ENCODE results near the gene CPT1C. TPM values are rescaled to one million over a fixed set of nuclear protein-coding genes. Genes with fewer than 3 reads are reported as not detected.

The CPT1C gene
- polyA plus RNA-seq, 1 donor from 2014 or later: 204 TPM

- no peak overlapping the region for H3K4me2 ChIP-seq (ENCODE audit: low read length)
- no peaks in the 10 kb centered on the region for H4K20me1 ChIP-seq (ENCODE audit: insufficient read depth)
- no peaks in the 10 kb centered on the region for H3K27me3 ChIP-seq (ENCODE audit: insufficient read depth, low read depth, low read length)
- no peak for TF ChIP-seq SMC3 (conservative IDR thresholded peaks at IDR 0.05; ENCODE audit: poor library complexity)
- TF ChIP-seq EP300 (conservative IDR thresholded peaks at IDR 0.05; ENCODE audit: poor library complexity, severe bottlenecking): no peak
- no peak for TF ChIP-seq MXI1 (conservative IDR thresholded peaks at IDR 0.05; ENCODE audit: poor library complexity, severe bottlenecking)
- TF ChIP-seq TAF1 (IDR thresholded peaks at IDR 0.05; ENCODE audit: low read depth): no peak
- TF ChIP-seq RAD21 (conservative IDR thresholded peaks at IDR 0.05): no peak
- TF ChIP-seq EZH2 (IDR thresholded peaks at IDR 0.05; ENCODE audit: borderline replicate concordance, insufficient read depth, low read length, poor library complexity, severe bottlenecking): no peak
- no peak for TF ChIP-seq REST (IDR thresholded peaks at IDR 0.05; ENCODE audit: borderline replicate concordance)
- no peak for TF ChIP-seq CTCF (IDR thresholded peaks at IDR 0.05; ENCODE audit: poor library complexity, severe bottlenecking)
- TF ChIP-seq POLR2AphosphoS5 (IDR thresholded peaks at IDR 0.05): no peak
- H3K79me2 ChIP-seq (replicated peaks; ENCODE audit: insufficient read depth, low read length): no peaks in the 10 kb centered on the region
- no peaks in the 10 kb centered on the region for H3K9me2 ChIP-seq (ENCODE audit: insufficient read depth, low read length)
- H3F3A ChIP-seq (ENCODE audit: insufficient read depth, low read length, poor library complexity, severe bottlenecking): no peaks in the 10 kb centered on the region
- H3K9ac ChIP-seq (ENCODE audit: low read length): no peak overlapping the region
- H3K4me3 ChIP-seq (ENCODE audit: low read length): no peak overlapping the region
- no peaks in the 10 kb centered on the region for H3K36me3 ChIP-seq (ENCODE audit: insufficient read depth, low read length)
- H3K9me3 ChIP-seq (ENCODE audit: low read length): no peaks in the 10 kb centered on the region
- no peak overlapping the region for H2AFZ ChIP-seq (ENCODE audit: low read depth, low read length)
- no peak overlapping the region for H3K27ac ChIP-seq (ENCODE audit: low read length)
Measured at GRCh38 chr19:49749055-49749716, 58.3 kb downstream of the CPT1C start.

- Histone ChIP-seq H4K20me1 (ENCODE audit: insufficient read depth) (no peaks in the 10 kb centered on the region), H3K79me2 (replicated peaks; ENCODE audit: insufficient read depth, low read length) (no peaks in the 10 kb centered on the region), H3K4me2 (ENCODE audit: low read length) (no peak overlapping the region), H2AFZ (ENCODE audit: low read depth, low read length) (no peak overlapping the region), H3K4me3 (ENCODE audit: low read length) (no peak overlapping the region), H3K36me3 (ENCODE audit: insufficient read depth, low read length) (no peaks in the 10 kb centered on the region), H3K9ac (ENCODE audit: low read length) (no peak overlapping the region), H3K9me3 (ENCODE audit: low read length) (no peaks in the 10 kb centered on the region), H3K9me2 (ENCODE audit: insufficient read depth, low read length) (no peaks in the 10 kb centered on the region), H3K27me3 (ENCODE audit: insufficient read depth, low read depth, low read length) (no peaks in the 10 kb centered on the region), H3F3A (ENCODE audit: insufficient read depth, low read length, poor library complexity, severe bottlenecking) (no peaks in the 10 kb centered on the region), H3K27ac (ENCODE audit: low read length) (no peak overlapping the region)
- TF ChIP-seq RAD21 (conservative IDR thresholded peaks at IDR 0.05): no peak
- no peak for TF ChIP-seq POLR2AphosphoS5 (IDR thresholded peaks at IDR 0.05)
- TF ChIP-seq EP300 (conservative IDR thresholded peaks at IDR 0.05; ENCODE audit: poor library complexity, severe bottlenecking): no peak
- TF ChIP-seq TAF1 (IDR thresholded peaks at IDR 0.05; ENCODE audit: low read depth): no peak
- TF ChIP-seq CTCF (IDR thresholded peaks at IDR 0.05; ENCODE audit: poor library complexity, severe bottlenecking): no peak
- TF ChIP-seq MXI1 (conservative IDR thresholded peaks at IDR 0.05; ENCODE audit: poor library complexity, severe bottlenecking): no peak
- no peak for TF ChIP-seq EZH2 (IDR thresholded peaks at IDR 0.05; ENCODE audit: borderline replicate concordance, insufficient read depth, low read length, poor library complexity, severe bottlenecking)
- TF ChIP-seq REST (IDR thresholded peaks at IDR 0.05; ENCODE audit: borderline replicate concordance): no peak
- TF ChIP-seq SMC3 (conservative IDR thresholded peaks at IDR 0.05; ENCODE audit: poor library complexity): no peak
Measured at GRCh38 chr19:49749771-49750170, 58.9 kb downstream of the CPT1C start.
